Cerebellar nuclear complex (tissue), 1 donor: ENCODE results near the gene GSTO2.

Experiments used
- DNase-seq, 2 experiments: peaks; one replicate each; lab custom pipeline; 2025; lab: John Stamatoyannopoulos, UW

The GSTO2 gene

GRCh38 chr10:104307576-104308438 is 38.8 kb downstream of the GSTO2 start:
- DNase-seq: no peak

- no peak for DNase-seq
Measured at GRCh38 chr10:104308439-104308903, 39.5 kb downstream of the GSTO2 start.

GRCh38 chr10:104309980-104310978 is 41.3 kb downstream of the GSTO2 start:
- DNase-seq: no peak

- no peak for DNase-seq
Measured at GRCh38 chr10:104311184-104311720, 42.3 kb downstream of the GSTO2 start.

GRCh38 chr10:104314591-104315485 is 45.9 kb downstream of the GSTO2 start:
- DNase-seq: no peak

- DNase-seq: no peak
Measured at GRCh38 chr10:104315486-104315921, 46.5 kb downstream of the GSTO2 start.

GRCh38 chr10:104316321-104317099 is 47.5 kb downstream of the GSTO2 start:
- no peak for DNase-seq

GRCh38 chr10:104317269-104317710 is 48.3 kb downstream of the GSTO2 start:
- no peak for DNase-seq

GRCh38 chr10:104317726-104318299 is 48.8 kb downstream of the GSTO2 start:
- no peak for DNase-seq

GRCh38 chr10:104318326-104318725 is 49.3 kb downstream of the GSTO2 start:
- no peak for DNase-seq

- DNase-seq: no peak
Measured at GRCh38 chr10:104318810-104319741, 50.1 kb downstream of the GSTO2 start.

- no peak for DNase-seq
Measured at GRCh38 chr10:104321226-104321625, 52.2 kb downstream of the GSTO2 start.

- no peak for DNase-seq
Measured at GRCh38 chr10:104321725-104322415, 52.9 kb downstream of the GSTO2 start.

- no peak for DNase-seq
Measured at GRCh38 chr10:104322416-104322782, 53.4 kb downstream of the GSTO2 start.

GRCh38 chr10:104323085-104323484 is 54.1 kb downstream of the GSTO2 start:
- DNase-seq: no peak

GRCh38 chr10:104323760-104324201 is 54.8 kb downstream of the GSTO2 start:
- no peak for DNase-seq

GRCh38 chr10:104324221-104324686 is 55.3 kb downstream of the GSTO2 start:
- DNase-seq: no peak

GRCh38 chr10:104324931-104325330 is 55.9 kb downstream of the GSTO2 start:
- DNase-seq: no peak
